ENCODE data around the gene SCYL3. TPM values are rescaled to one million over a fixed set of nuclear protein-coding genes. Genes with fewer than 3 reads are reported as not detected.
"Not testable (repeated sequence)": the region's sequence is repeated elsewhere in the genome, so short reads cannot be mapped to it uniquely, and the experiment has no call there.

SCYL3 gene
- total RNA-seq, 3 donors from 2014 or later = 9.1 to 33.7 (median 17.4) TPM

DNA sequence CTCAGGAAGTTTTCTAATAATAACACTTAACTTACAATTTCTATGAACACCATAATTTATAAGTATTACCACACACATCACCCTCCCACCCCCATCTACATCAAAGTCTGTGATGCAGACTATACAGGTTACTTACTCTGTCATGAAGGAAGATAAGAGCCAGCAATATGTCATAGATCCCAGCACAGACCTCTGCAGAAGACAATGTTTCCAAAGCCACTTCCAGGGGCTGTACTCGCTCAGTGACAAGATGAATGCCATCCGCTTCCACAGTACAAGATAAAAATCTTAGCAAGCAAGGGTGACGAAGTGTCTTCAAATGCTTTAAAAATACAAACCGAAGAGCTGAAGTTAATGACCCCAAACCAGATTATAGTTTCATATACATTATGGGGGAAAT is 15.2 kb downstream of the SCYL3 start:
- Histone ChIP-seq H3K4me3 (no peak overlapping the region), H3K27me3 (no peaks in the 10 kb centered on the region), H3K9me3 (no peaks in the 10 kb centered on the region), H3K4me1 (no peaks in the 10 kb centered on the region), H3K27ac (no peak overlapping the region), H3K36me3 (no peaks in the 10 kb centered on the region)
- no peak for TF ChIP-seq POLR2AphosphoS5 (IDR thresholded peaks at IDR 0.05)
- TF ChIP-seq, protein P1, sequence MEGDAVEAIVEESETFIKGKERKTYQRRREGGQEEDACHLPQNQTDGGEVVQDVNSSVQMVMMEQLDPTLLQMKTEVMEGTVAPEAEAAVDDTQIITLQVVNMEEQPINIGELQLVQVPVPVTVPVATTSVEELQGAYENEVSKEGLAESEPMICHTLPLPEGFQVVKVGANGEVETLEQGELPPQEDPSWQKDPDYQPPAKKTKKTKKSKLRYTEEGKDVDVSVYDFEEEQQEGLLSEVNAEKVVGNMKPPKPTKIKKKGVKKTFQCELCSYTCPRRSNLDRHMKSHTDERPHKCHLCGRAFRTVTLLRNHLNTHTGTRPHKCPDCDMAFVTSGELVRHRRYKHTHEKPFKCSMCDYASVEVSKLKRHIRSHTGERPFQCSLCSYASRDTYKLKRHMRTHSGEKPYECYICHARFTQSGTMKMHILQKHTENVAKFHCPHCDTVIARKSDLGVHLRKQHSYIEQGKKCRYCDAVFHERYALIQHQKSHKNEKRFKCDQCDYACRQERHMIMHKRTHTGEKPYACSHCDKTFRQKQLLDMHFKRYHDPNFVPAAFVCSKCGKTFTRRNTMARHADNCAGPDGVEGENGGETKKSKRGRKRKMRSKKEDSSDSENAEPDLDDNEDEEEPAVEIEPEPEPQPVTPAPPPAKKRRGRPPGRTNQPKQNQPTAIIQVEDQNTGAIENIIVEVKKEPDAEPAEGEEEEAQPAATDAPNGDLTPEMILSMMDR (IDR thresholded peaks at IDR 0.05) = no peak
- TF ChIP-seq POLR2A (IDR thresholded peaks at IDR 0.05) = no peak
- intact Hi-C loops (cut with DNase I; ENCODE audit: low total_unique reads) = no loop called here
- no peak for DNase-seq (ENCODE audit: low spot score in 2 of 2)

DNA sequence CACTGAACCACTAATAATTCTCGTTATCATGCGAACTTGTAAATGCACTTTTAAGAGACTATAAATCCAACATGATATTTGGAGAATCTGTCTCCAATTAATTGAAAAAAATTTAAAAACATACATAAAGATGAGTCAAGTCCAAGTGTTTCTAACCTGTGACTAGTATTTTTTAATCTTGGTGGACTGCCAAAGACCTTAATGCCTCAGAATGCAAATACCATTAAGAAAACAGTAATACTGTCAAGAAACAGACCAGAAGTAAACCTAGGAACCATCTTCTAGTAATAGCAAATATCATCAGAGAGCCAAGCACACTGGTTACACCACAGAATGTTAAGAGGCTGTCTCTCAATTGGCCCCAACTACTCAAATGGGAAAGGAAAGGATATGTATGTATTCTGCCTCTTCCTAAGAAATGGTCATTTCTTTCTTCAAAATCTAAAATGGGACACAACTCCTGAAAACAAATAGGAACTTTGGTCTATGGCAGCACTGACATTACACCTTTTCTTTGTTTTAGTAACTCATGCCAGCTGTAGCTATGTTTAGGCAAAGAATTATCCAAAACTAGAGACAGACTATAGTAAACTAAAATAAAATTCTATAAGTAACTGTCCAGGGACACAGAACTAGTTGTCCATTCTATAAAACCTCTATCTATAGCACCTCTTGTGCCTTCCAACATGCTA is 15.8 kb downstream of the SCYL3 start:
- Histone ChIP-seq H3K27me3 (no peaks in the 10 kb centered on the region), H3K36me3 (no peaks in the 10 kb centered on the region), H3K27ac (no peak overlapping the region), H3K9me3 (no peaks in the 10 kb centered on the region), H3K4me3 (no peak overlapping the region), H3K4me1 (no peaks in the 10 kb centered on the region)
- DNase-seq (ENCODE audit: low spot score in 2 of 2) = no peak
- intact Hi-C loops (cut with DNase I; ENCODE audit: low total_unique reads) = no loop called here
- TF ChIP-seq POLR2AphosphoS5 (IDR thresholded peaks at IDR 0.05) = no peak
- TF ChIP-seq, protein P1 (IDR thresholded peaks at IDR 0.05) = no peak
- TF ChIP-seq POLR2A (IDR thresholded peaks at IDR 0.05) = no peak

DNA sequence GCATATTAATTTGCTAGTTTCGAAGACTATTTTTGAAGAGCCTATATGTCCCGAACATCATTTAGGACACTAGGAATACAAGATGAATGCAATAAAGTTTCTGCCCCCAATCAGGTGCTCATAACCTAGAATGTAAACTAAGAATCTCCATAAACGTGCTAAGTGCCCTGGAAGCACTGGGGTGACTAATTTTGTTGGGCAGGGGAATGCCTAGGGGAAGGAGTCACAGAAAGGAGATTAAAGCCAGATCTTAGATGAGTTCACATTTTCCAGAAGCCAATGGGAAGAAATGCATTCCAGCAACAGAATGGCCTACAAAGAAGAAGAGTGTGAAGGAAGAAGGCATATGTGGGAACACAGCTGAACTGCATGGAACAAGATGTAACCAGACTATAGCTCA is 19.5 kb downstream of the SCYL3 start:
- Histone ChIP-seq H3K27me3 (no peaks in the 10 kb centered on the region), H3K4me3 (no peak overlapping the region), H3K9me3 (no peaks in the 10 kb centered on the region), H3K27ac (no peak overlapping the region), H3K4me1 (no peaks in the 10 kb centered on the region), H3K36me3 (no peaks in the 10 kb centered on the region)
- TF ChIP-seq POLR2AphosphoS5 (IDR thresholded peaks at IDR 0.05) (no peak), POLR2A (IDR thresholded peaks at IDR 0.05) (no peak)
- TF ChIP-seq, protein P1 (IDR thresholded peaks at IDR 0.05) = no peak
- intact Hi-C loops (cut with DNase I; ENCODE audit: low total_unique reads) = no loop called here
- DNase-seq (ENCODE audit: low spot score in 2 of 2) = no peak

DNA sequence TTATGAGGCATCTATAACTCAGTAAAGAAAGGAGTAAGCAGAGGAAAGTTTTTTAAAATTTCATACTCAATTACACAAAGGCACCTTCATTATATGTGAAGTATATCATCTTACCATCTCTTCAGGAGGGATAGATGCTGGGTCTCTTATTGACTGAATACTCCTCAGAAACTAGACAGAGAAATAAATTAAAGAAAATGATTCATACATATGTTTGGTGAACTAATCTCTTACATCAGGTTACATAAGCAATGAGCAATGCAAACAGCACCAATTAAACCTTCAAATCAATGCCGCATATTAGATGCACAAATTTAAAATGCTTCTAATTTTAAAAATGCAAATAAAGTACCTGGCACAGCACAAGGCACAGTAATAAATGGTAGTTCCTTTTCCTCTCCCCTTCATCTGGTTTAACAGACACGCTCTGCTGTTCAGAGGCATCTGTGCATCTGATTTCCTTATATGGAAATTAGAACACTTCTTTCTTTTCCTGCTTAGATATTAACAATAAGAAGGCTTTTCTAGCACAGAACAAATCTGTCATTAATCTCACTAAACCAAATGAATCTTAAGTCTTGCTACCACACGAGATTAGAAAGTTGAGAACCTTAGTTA is 20.0 kb downstream of the SCYL3 start:
- TF ChIP-seq POLR2A (IDR thresholded peaks at IDR 0.05) (no peak), POLR2AphosphoS5 (IDR thresholded peaks at IDR 0.05) (no peak)
- TF ChIP-seq, protein P1 (IDR thresholded peaks at IDR 0.05) = no peak
- Histone ChIP-seq H3K9me3 (no peaks in the 10 kb centered on the region), H3K27me3 (no peaks in the 10 kb centered on the region), H3K36me3 (no peaks in the 10 kb centered on the region), H3K4me1 (no peaks in the 10 kb centered on the region), H3K4me3 (no peak overlapping the region), H3K27ac (no peak overlapping the region)
- intact Hi-C loops (cut with DNase I; ENCODE audit: low total_unique reads) = no loop called here
- no peak for DNase-seq (ENCODE audit: low spot score in 2 of 2)

DNA sequence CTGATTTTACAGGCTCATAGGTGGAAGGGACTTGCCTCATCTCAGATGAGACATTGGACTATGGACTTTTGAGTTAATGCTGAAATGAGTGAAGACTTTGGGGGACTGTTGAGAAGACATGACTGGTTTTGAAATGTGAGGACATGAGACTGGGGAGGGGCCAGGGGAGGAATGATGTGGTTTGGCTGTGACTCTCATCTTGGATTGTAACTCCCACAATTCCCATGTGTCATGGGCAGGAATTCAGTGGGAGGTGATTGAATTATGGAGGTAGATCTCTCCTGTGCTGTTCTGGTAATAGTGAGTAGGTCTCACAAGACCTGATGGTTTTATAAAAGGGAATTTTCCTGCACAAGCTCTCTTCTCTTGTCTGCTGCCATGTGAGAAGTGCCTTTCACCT is 20.8 kb downstream of the SCYL3 start:
- H3K9me3 ChIP-seq = no peaks in the 10 kb centered on the region
- no peak for DNase-seq (ENCODE audit: low spot score in 2 of 2)
- no peaks in the 10 kb centered on the region for H3K27me3 ChIP-seq
- H3K36me3 ChIP-seq = no peaks in the 10 kb centered on the region
- H3K27ac ChIP-seq = no peak overlapping the region
- H3K4me1 ChIP-seq = no peaks in the 10 kb centered on the region
- intact Hi-C loops (cut with DNase I; ENCODE audit: low total_unique reads) = no loop called here
- TF ChIP-seq, protein P1 (IDR thresholded peaks at IDR 0.05) = no peak
- no peak for TF ChIP-seq POLR2AphosphoS5 (IDR thresholded peaks at IDR 0.05)
- H3K4me3 ChIP-seq = no peak overlapping the region

DNA sequence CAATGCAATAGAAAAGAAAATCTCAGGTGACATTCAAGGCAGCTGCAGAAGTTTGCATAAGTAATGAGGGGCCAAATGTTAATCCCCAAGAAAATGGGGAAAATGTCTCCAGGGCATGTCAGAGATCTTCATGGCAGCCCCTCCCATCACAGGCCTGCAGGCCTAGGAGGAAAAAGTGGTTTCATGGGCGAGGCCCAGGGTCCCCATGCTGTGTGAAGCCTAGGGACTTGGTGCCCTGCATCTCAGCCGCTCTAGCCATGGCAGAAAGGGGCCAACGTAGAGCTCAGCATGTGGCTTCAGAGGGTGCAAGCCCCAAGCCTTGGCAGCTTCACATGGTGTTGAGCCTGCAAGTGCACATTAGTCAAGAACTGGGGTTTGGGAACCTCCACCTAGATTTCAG is 21.7 kb downstream of the SCYL3 start:
- H3K27ac ChIP-seq; H3K27me3 ChIP-seq; H3K4me1 ChIP-seq; intact Hi-C loops (cut with DNase I; ENCODE audit: low total_unique reads); H3K9me3 ChIP-seq; DNase-seq (ENCODE audit: low spot score in 2 of 2); H3K36me3 ChIP-seq; H3K4me3 ChIP-seq: not testable (repeated sequence)
